Endothelial cell of umbilical vein (primary cell): Measurements from ENCODE around the gene ST6GALNAC4. TPM values are rescaled to one million over a fixed set of nuclear protein-coding genes. Genes with fewer than 3 reads are reported as not detected.

Experiments
- Bru-seq: library from RNA; stranded (reverse); fragments of 400-500 nt; gene quantifications from one replicate; lab custom pipeline; 2021; lab: Mats Ljungman, UMichigan
- BruChase-seq, 2 experiments: library from RNA; stranded (reverse); fragments of 400-500 nt; gene quantifications; one replicate each; lab custom pipeline; 2021; lab: Mats Ljungman, UMichigan
- BruUV-seq: library from RNA; stranded (reverse); fragments of 400-500 nt; replicated peaks from 2 replicates; lab custom pipeline; 2021; lab: Mats Ljungman, UMichigan
- CTCF ChIA-PET: fragments of 300-600, 350-600 bp; sonication (Branson Sonifier 250); formaldehyde crosslinking; loops from one replicate; lab custom pipeline; 2021; ENCODE audit warnings: antibody characterized with exemption, inconsistent platforms; lab: Charles Lee
- POLR2A ChIA-PET: fragments of 300-600, 350-600 bp; sonication (Branson Sonifier 250); formaldehyde crosslinking; loops from one replicate; lab custom pipeline; 2021; ENCODE audit warnings: antibody characterized with exemption, inconsistent platforms; lab: Charles Lee
- DNase-seq: peaks from one replicate; pipeline ENCODE4 v3.0.0-alpha.2; 2011; ENCODE audit warnings: low read depth, low spot score
- FAIRE-seq: peaks from 2 replicates; lab custom pipeline; 2011; peaks lifted over from hg19 to GRCh38; lab: Jason Lieb, UNC
- H2AFZ ChIP-seq: 2 replicates; pipeline ENCODE4 v1.6.0; 2012; ENCODE audit warnings: low read depth, low read length, control low read depth, inconsistent platforms
- H3K27ac ChIP-seq: 2 replicates; pipeline ENCODE4 v1.5.1; 2011; ENCODE audit warnings: low read depth, mild to moderate bottlenecking, control low read depth, low read length, moderate library complexity; ENCODE audit not compliant: insufficient read depth
- H3K27me3 ChIP-seq, 2 experiments: 2 replicates each; pipeline versions ENCODE4 v1.6.0 to v1.6.1; 2011; ENCODE audit warnings: low read length in 2 of 2, mixed read lengths in 1 of 2; ENCODE audit not compliant: control insufficient read depth in 2 of 2, insufficient read depth in 2 of 2
- H3K36me3 ChIP-seq, 2 experiments: 2 replicates in 1 of 2; 3 replicates in 1 of 2; pipeline ENCODE4 v1.5.1; 2011; ENCODE audit warnings: low read length in 2 of 2, mild to moderate bottlenecking in 1 of 2, moderate library complexity in 1 of 2; ENCODE audit not compliant: control insufficient read depth in 2 of 2, insufficient read depth in 2 of 2; ENCODE audit errors: extremely low read depth in 1 of 2
- H3K4me1 ChIP-seq: 3 replicates; pipeline ENCODE4 v1.5.1; 2011; ENCODE audit warnings: mild to moderate bottlenecking, low read length; ENCODE audit not compliant: control insufficient read depth, insufficient read depth; ENCODE audit errors: extremely low read depth
- H3K4me2 ChIP-seq: 2 replicates; pipeline ENCODE4 v1.6.1; 2011; ENCODE audit warnings: low read length, control low read depth, mixed read lengths; ENCODE audit not compliant: insufficient read depth
- H3K4me3 ChIP-seq, 3 experiments: fragments of 200-600 bp in 1 of 3; sonication (generic), shearing (Covaris generic) in 1 of 3; replicated peaks in 1 of 3; 2 replicates each; pipeline ENCODE4 v1.5.1; 2011 to 2016; ENCODE audit warnings: control low read depth in 3 of 3, low read length in 3 of 3, mild to moderate bottlenecking in 2 of 3, inconsistent platforms in 1 of 3, low read depth in 1 of 3, moderate library complexity in 1 of 3; ENCODE audit not compliant: insufficient read depth in 1 of 3
- H3K79me2 ChIP-seq: 2 replicates; pipeline ENCODE4 v1.6.0; 2012; ENCODE audit warnings: low read length, inconsistent platforms; ENCODE audit not compliant: control insufficient read depth, insufficient read depth
- H3K9ac ChIP-seq: replicated peaks from 2 replicates; pipeline ENCODE3; 2011; ENCODE audit warnings: low read length, control low read depth; ENCODE audit not compliant: insufficient read depth; ENCODE audit errors: extremely low read depth
- H3K9me1 ChIP-seq: replicated peaks from 3 replicates; pipeline ENCODE4 v1.6.0; 2011; ENCODE audit warnings: mild to moderate bottlenecking, low read length; ENCODE audit not compliant: control insufficient read depth, insufficient read depth; ENCODE audit errors: extremely low read depth
- H3K9me3 ChIP-seq: replicated peaks from 2 replicates; pipeline ENCODE4 v1.5.1; 2012; ENCODE audit warnings: low read length, inconsistent platforms; ENCODE audit not compliant: control insufficient read depth, insufficient read depth
- H4K20me1 ChIP-seq: replicated peaks from 2 replicates; pipeline ENCODE3; 2011; ENCODE audit warnings: mild to moderate bottlenecking, low read length; ENCODE audit not compliant: control insufficient read depth, insufficient read depth; ENCODE audit errors: extremely low read depth
- CTCF ChIP-seq, 2 donors: IDR thresholded peaks; 1 replicate in 1 of 2; 2 replicates in 1 of 2; pipeline ENCODE4 v1.5.1; 2011; ENCODE audit warnings: low read length in 2 of 2, mild to moderate bottlenecking in 2 of 2, moderate library complexity in 2 of 2, control low read depth in 1 of 2, inconsistent platforms in 1 of 2, low read depth in 1 of 2; ENCODE audit not compliant: insufficient read depth in 1 of 2; ENCODE audit errors: extremely low read depth in 1 of 2
- EZH2 ChIP-seq: IDR thresholded peaks from 2 replicates; pipeline ENCODE4 v1.6.1; 2012; ENCODE audit warnings: borderline replicate concordance, low read depth, mild to moderate bottlenecking, moderate library complexity, low read length, inconsistent platforms; ENCODE audit not compliant: severe bottlenecking
- FOS ChIP-seq: IDR thresholded peaks from 2 replicates; pipeline ENCODE4 v1.6.1; 2011; ENCODE audit warnings: mild to moderate bottlenecking, low read length, moderate library complexity, borderline replicate concordance; ENCODE audit not compliant: insufficient read depth
- GATA2 ChIP-seq: IDR thresholded peaks from 2 replicates; pipeline ENCODE4 v1.7.0; 2011; ENCODE audit warnings: low read depth, mild to moderate bottlenecking, moderate library complexity, mixed read lengths, low read length; ENCODE audit not compliant: insufficient read length, insufficient read depth
- MYC ChIP-seq: IDR thresholded peaks from one replicate; pipeline ENCODE4 v1.6.1; 2011; ENCODE audit warnings: mild to moderate bottlenecking, low read depth, low read length
- POLR2A ChIP-seq: IDR thresholded peaks from 2 replicates; pipeline ENCODE4 v1.6.1; 2012; ENCODE audit warnings: low read depth, mild to moderate bottlenecking, control low read depth, low read length
- dilution Hi-C: fragments of 300-500 bp; cut with MboI; formaldehyde crosslinking; loops from one replicate; pipeline ENCODE4 v1.15.0; 2019; ENCODE audit warnings: low sequenced_read_pairs; ENCODE audit not compliant: extremely low pct_ligation_motif_present
- intact Hi-C: fragments of 100-400 bp; cut with micrococcal nuclease; formaldehyde crosslinking; loops from one replicate; pipeline ENCODE4 v1.10.0; 2022
- long read RNA-seq: library from polyadenylated mRNA; stranded (forward); transcript quantifications from one replicate; pipeline ENCODE4 v2.0.0, GENCODE V29; 2021
- polyA minus RNA-seq, 3 experiments: library from RNA; depleted of rRNA, polyadenylated mRNA; stranded (reverse); fragments of >200 nt; gene quantifications; 1 replicate in 1 of 3; 2 replicates in 2 of 3; pipeline ENCODE4 v1.2.3, GENCODE V29; 2011
- polyA plus RNA-seq, 4 experiments: library from polyadenylated mRNA; depleted of rRNA in 3 of 4; stranded (reverse) in 3 of 4; unstranded in 1 of 4; fragments of >200 nt; gene quantifications; 2 replicates each; pipeline versions ENCODE4 v1.2.1 to v1.2.3, GENCODE V29; 2011 to 2012; ENCODE audit warnings: missing spikeins in 1 of 4
- total RNA-seq: library from RNA; stranded (reverse); gene quantifications from 2 replicates; pipeline ENCODE4 v1.2.3, GENCODE V29; 2021

Gene ST6GALNAC4
- total RNA-seq (38.1 and 45.9 TPM in 2 replicates), polyA plus RNA-seq (85.3 and 108 TPM in 2 replicates), polyA minus RNA-seq (38.1 and 51.5 TPM in 2 replicates), Bru-seq, nascent RNA (percentile 53 among the genes with signal in this experiment), BruChase-seq, experiment 1, labeled RNA remaining after a 6-hour chase (percentile 63 among the genes with signal in this experiment), BruChase-seq, experiment 2, labeled RNA remaining after a 2-hour chase (percentile 55 among the genes with signal in this experiment)
- 44.2 and 64.3 TPM in 2 replicates for polyA plus RNA-seq (2011; cell fraction: cytosol; rRNA removed)
- polyA plus RNA-seq (2011; cell fraction: nucleus; rRNA removed): 38.1 and 41.5 TPM in 2 replicates
- polyA plus RNA-seq (2012): 39.9 and 49.4 TPM in 2 replicates
- polyA minus RNA-seq (2011; cell fraction: cytosol; rRNA and poly(A)+ RNA removed): 129 TPM
- 19.7 and 26.7 TPM in 2 replicates for polyA minus RNA-seq (2011; cell fraction: nucleus; rRNA and poly(A)+ RNA removed)
- long read RNA-seq, transcript ST6GALNAC4-201 (6 exons, 1,691 nt): major isoform, 17 of 29 reads
- long read RNA-seq, partial matches to known transcripts: 3 of 29 reads
- long read RNA-seq, other reads (novel, unspliced or antisense): 6 of 29 reads

GRCh38 chr9:127916720-127917581 lies at the start of gene ST6GALNAC4:
ST6GALNAC4 (minus strand) TSS chr9:127917041; CDS start chr9:127916419, 622 bp downstream.
- H3K9ac ChIP-seq: peak within 1 kb of the TSS; percentile 81
- peaks cover 12% of the 10 kb centered on the region for H3K79me2 ChIP-seq
- H4K20me1 ChIP-seq: no peaks in the 10 kb centered on the region
- intact Hi-C loops: loop anchor here (1.0 to 10.0 kb wide), 4 partner anchors 11 to 415 kb away; partner anchors contain the start of gene ST6GALNAC6
- no peaks in the 10 kb centered on the region for H3K9me1 ChIP-seq
- peak within 1 kb of the TSS; percentile 55 for H3K27ac ChIP-seq
- FAIRE-seq (peak; percentile 90), DNase-seq (peak; percentile 89)
- dilution Hi-C loops: no loop called here
- peak within 1 kb of the TSS; percentile 68 for H3K4me2 ChIP-seq
- H3K9me3 ChIP-seq: no peaks in the 10 kb centered on the region
- H3K4me3 ChIP-seq: peak within 1 kb of the TSS; percentile 59 to 77 (median 71)
- H2AFZ ChIP-seq: peak within 1 kb of the TSS; percentile 81
- CTCF ChIA-PET: interaction anchor here (0.6 to 2.3 kb wide), 6 partner anchors 12 to 182 kb away, joined by 3 to 10 read pairs (median 4); partner anchors contain the start of genes ST6GALNAC6 and TOR2A
- BruUV-seq: no TSS peak
- H3K36me3 ChIP-seq: peaks cover 0 to 13% of the 10 kb centered on the region in 2 experiments
- H3K27me3 ChIP-seq: no peaks in the 10 kb centered on the region
- peaks cover 39% of the 10 kb centered on the region for H3K4me1 ChIP-seq
- no peak for TF ChIP-seq GATA2
- TF ChIP-seq CTCF (IDR thresholded peaks at IDR 0.05; ENCODE audit: extremely low read depth in 1 of 2, insufficient read depth in 1 of 2, low read depth in 1 of 2, low read length in 2 of 2): no peak
- TF ChIP-seq MYC: no peak
- peak; percentile 82 for TF ChIP-seq POLR2A
- TF ChIP-seq FOS: no peak
- no peak for TF ChIP-seq EZH2
- POLR2A ChIA-PET: interaction anchor here (0.5 to 1.0 kb wide), 7 partner anchors 10 to 467 kb away, joined by 3 to 4 read pairs (median 3); partner anchors contain the start of genes PIP5KL1 and TOR2A
